ENCODE data around the gene INTS11. TPM values are rescaled to one million over a fixed set of nuclear protein-coding genes. Genes with fewer than 3 reads are reported as not detected.

INTS11 gene
- total and polyA plus RNA-seq, 10 of the 15 experiments (the other 5 are each of a cell fraction or from before 2014, with no cell fraction given): 2.5 to 117 (median 77.7) TPM

GRCh38 chr1:1307923-1308755, 16.3 kb downstream of the INTS11 start, which contains the start of the genes ACAP3 and PUSL1 (continued):
- TF ChIP-seq E2F8 (IDR thresholded peaks at IDR 0.05; ENCODE audit: low read depth, partially characterized antibody): no peak
- TF ChIP-seq ZNF24 (IDR thresholded peaks at IDR 0.05): peak; percentile 98
- TF ChIP-seq USF1 (IDR thresholded peaks at IDR 0.05; ENCODE audit: borderline replicate concordance, extremely low read length, insufficient read depth, low read depth, low read length): no peak
- peak; percentile 53 for TF ChIP-seq KLF5 (IDR thresholded peaks at IDR 0.05; ENCODE audit: partially characterized antibody)
- no peak for TF ChIP-seq SRF (IDR thresholded peaks at IDR 0.05; ENCODE audit: low read depth in 2 of 2, low read length in 2 of 2)
- no peak for TF ChIP-seq HDGF (IDR thresholded peaks at IDR 0.05)
- no peak for TF ChIP-seq SMAD5 (IDR thresholded peaks at IDR 0.05; ENCODE audit: low read depth)
- 0 out of 2 replicates have a peak, but pooled peaks have one; percentile 31 for TF ChIP-seq MEF2A (IDR thresholded peaks at IDR 0.05; ENCODE audit: insufficient read depth, low read depth, low read length)
- no peak for TF ChIP-seq ESRRA (IDR thresholded peaks at IDR 0.05; ENCODE audit: low read length)
- no peak for TF ChIP-seq NFYB (IDR thresholded peaks at IDR 0.05; ENCODE audit: insufficient read depth, low read depth, low read length)
- no peak for TF ChIP-seq PRDM15 (CRISPR knock-in tag; IDR thresholded peaks at IDR 0.05)
- no peak for TF ChIP-seq SKIL (IDR thresholded peaks at IDR 0.05; ENCODE audit: low read depth, poor library complexity, severe bottlenecking)
- TF ChIP-seq ATF7 (IDR thresholded peaks at IDR 0.05; ENCODE audit: low read depth): no peak
- no peak for TF ChIP-seq ZNF622 (IDR thresholded peaks at IDR 0.05)
- TF ChIP-seq PAX5 (IDR thresholded peaks at IDR 0.05; ENCODE audit: borderline replicate concordance, low read depth, low read length): peak; percentile 10; the same call in 1 of the 2 replicates
- no peak; the same call in 1 of the 2 replicates for TF ChIP-seq CHD2 (IDR thresholded peaks at IDR 0.05; ENCODE audit: borderline replicate concordance, low read depth, low read length)
- TF ChIP-seq RAD21 (IDR thresholded peaks at IDR 0.05; ENCODE audit: insufficient read depth, low read depth, low read length): no peak
- no peak for TF ChIP-seq ASH2L (IDR thresholded peaks at IDR 0.05; ENCODE audit: borderline replicate concordance, low read depth)
- no peak for TF ChIP-seq NFYA (IDR thresholded peaks at IDR 0.05; ENCODE audit: borderline replicate concordance, low read depth, low read length)
- no peak for TF ChIP-seq RFX5 (IDR thresholded peaks at IDR 0.05; ENCODE audit: low read depth, low read length)
